NT2/D1 (cell line): ENCODE measurements around the gene CCDC80.

Experiments used
- DNase-seq: peaks from one replicate; pipeline ENCODE4 v3.0.0-alpha.2; 2011; ENCODE audit warnings: low read depth, low spot score
- H3K27me3 ChIP-seq: 2 replicates; pipeline ENCODE4 v1.6.0; 2011; ENCODE audit warnings: mild to moderate bottlenecking; ENCODE audit not compliant: insufficient read length, insufficient read depth
- H3K36me3 ChIP-seq: 2 replicates; pipeline ENCODE4 v1.6.1; 2011; ENCODE audit warnings: mild to moderate bottlenecking, low read length, mixed read lengths; ENCODE audit not compliant: insufficient read depth, insufficient read length
- H3K4me1 ChIP-seq: 2 replicates; pipeline ENCODE4 v1.5.1; 2011; ENCODE audit not compliant: insufficient read depth, insufficient read length
- H3K4me3 ChIP-seq: 2 replicates; pipeline ENCODE4 v1.5.1; 2011; ENCODE audit warnings: low read depth; ENCODE audit not compliant: insufficient read length
- H3K9ac ChIP-seq: 2 replicates; pipeline ENCODE4 v1.6.0; 2011; ENCODE audit warnings: low read depth; ENCODE audit not compliant: insufficient read length
- H3K9me3 ChIP-seq: 2 replicates; pipeline ENCODE4 v1.5.1; 2011; ENCODE audit warnings: mild to moderate bottlenecking, low read length; ENCODE audit not compliant: insufficient read depth
- SUZ12 ChIP-seq: IDR thresholded peaks from 2 replicates; pipeline ENCODE4 v1.6.1; 2011; ENCODE audit not compliant: insufficient read length, insufficient read depth; ENCODE audit errors: extremely low read depth
- YY1 ChIP-seq: IDR thresholded peaks from 2 replicates; pipeline ENCODE4 v1.6.1; 2011; ENCODE audit not compliant: insufficient read length, insufficient read depth
- ZNF274 ChIP-seq: IDR thresholded peaks from 2 replicates; pipeline ENCODE4 v1.6.1; 2011; ENCODE audit warnings: mild to moderate bottlenecking, low read depth, low read length

The CCDC80 gene

GRCh38 chr3:112637700-112638099 is 3.2 kb downstream of the CCDC80 start:
- no peak overlapping the region for H3K9ac ChIP-seq

GRCh38 chr3:112635674-112636073 is 5.3 kb downstream of the CCDC80 start:
- Histone ChIP-seq H3K36me3 (no peaks in the 10 kb centered on the region), H3K4me3 (no peak overlapping the region), H3K9ac (no peak overlapping the region), H3K4me1 (no peaks in the 10 kb centered on the region), H3K27me3 (no peaks in the 10 kb centered on the region), H3K9me3 (no peaks in the 10 kb centered on the region)
- TF ChIP-seq YY1: no peak
- TF ChIP-seq ZNF274: no peak
- no peak for TF ChIP-seq SUZ12
- DNase-seq: no peak

More at GRCh38 chr3:112637700-112638099, 3.2 kb downstream of the CCDC80 start:
- TF ChIP-seq YY1 (no peak), SUZ12 (no peak), ZNF274 (no peak)
- Histone ChIP-seq H3K27me3 (no peaks in the 10 kb centered on the region), H3K4me3 (no peak overlapping the region), H3K4me1 (peaks cover 4% of the 10 kb centered on the region), H3K36me3 (no peaks in the 10 kb centered on the region), H3K9me3 (no peaks in the 10 kb centered on the region)
- DNase-seq: no peak

GRCh38 chr3:112634786-112635541 is 6.0 kb downstream of the CCDC80 start:
- Histone ChIP-seq H3K9ac (no peak overlapping the region), H3K9me3 (no peaks in the 10 kb centered on the region), H3K4me1 (no peaks in the 10 kb centered on the region), H3K36me3 (no peaks in the 10 kb centered on the region), H3K4me3 (no peak overlapping the region), H3K27me3 (no peaks in the 10 kb centered on the region)
- no peak for DNase-seq
- no peak for TF ChIP-seq ZNF274

GRCh38 chr3:112633757-112634156 is 7.2 kb downstream of the CCDC80 start:
- H3K4me1 ChIP-seq: no peaks in the 10 kb centered on the region
- no peak for TF ChIP-seq ZNF274
- TF ChIP-seq SUZ12: no peak
- no peak for TF ChIP-seq YY1
- no peak overlapping the region for H3K9ac ChIP-seq

GRCh38 chr3:112633191-112633590 is 7.8 kb downstream of the CCDC80 start:
- no peaks in the 10 kb centered on the region for H3K9me3 ChIP-seq
- TF ChIP-seq ZNF274 (no peak), YY1 (no peak), SUZ12 (no peak)
- no peak overlapping the region for H3K9ac ChIP-seq
- no peaks in the 10 kb centered on the region for H3K27me3 ChIP-seq
- no peaks in the 10 kb centered on the region for H3K4me1 ChIP-seq
- DNase-seq: no peak
- no peak overlapping the region for H3K4me3 ChIP-seq
- H3K36me3 ChIP-seq: no peaks in the 10 kb centered on the region

More at GRCh38 chr3:112633757-112634156, 7.2 kb downstream of the CCDC80 start:
- no peaks in the 10 kb centered on the region for H3K9me3 ChIP-seq
- no peaks in the 10 kb centered on the region for H3K36me3 ChIP-seq
- no peak for DNase-seq
- no peaks in the 10 kb centered on the region for H3K27me3 ChIP-seq
- no peak overlapping the region for H3K4me3 ChIP-seq

- no peak overlapping the region for H3K9ac ChIP-seq
- H3K4me1 ChIP-seq: no peaks in the 10 kb centered on the region
- H3K4me3 ChIP-seq: no peak overlapping the region
- no peaks in the 10 kb centered on the region for H3K36me3 ChIP-seq
- TF ChIP-seq ZNF274 (no peak), YY1 (no peak), SUZ12 (no peak)
- H3K27me3 ChIP-seq: no peaks in the 10 kb centered on the region
- no peak for DNase-seq
- H3K9me3 ChIP-seq: no peaks in the 10 kb centered on the region
Observed at GRCh38 chr3:112632596-112632995, 8.3 kb downstream of the CCDC80 start.

GRCh38 chr3:112631257-112631656 is 9.7 kb downstream of the CCDC80 start:
- no peak overlapping the region for H3K4me3 ChIP-seq
- H3K9me3 ChIP-seq: no peaks in the 10 kb centered on the region
- DNase-seq: no peak
- no peaks in the 10 kb centered on the region for H3K4me1 ChIP-seq
- TF ChIP-seq ZNF274: no peak
- TF ChIP-seq YY1: no peak
- no peaks in the 10 kb centered on the region for H3K36me3 ChIP-seq
- H3K27me3 ChIP-seq: no peaks in the 10 kb centered on the region
- no peak overlapping the region for H3K9ac ChIP-seq
